H9 (cell line): ENCODE data around the gene ENTPD6. TPM values are rescaled to one million over a fixed set of nuclear protein-coding genes. Genes with fewer than 3 reads are reported as not detected.

ENCODE experiments used
- DNase-seq: peaks from one replicate; pipeline ENCODE4 v3.0.0-alpha.2; 2017
- H2AFZ ChIP-seq: one replicate; pipeline ENCODE4 v1.6.1; 2013; ENCODE audit warnings: mild to moderate bottlenecking, low read length, control low read depth, moderate library complexity
- H2AK5ac ChIP-seq: 2 replicates; pipeline ENCODE4 v1.6.1; 2013; ENCODE audit warnings: low read length, control low read depth, mixed read lengths; ENCODE audit not compliant: insufficient read length
- H2BK120ac ChIP-seq: one replicate; pipeline ENCODE4 v1.6.1; 2013; ENCODE audit warnings: low read depth, mild to moderate bottlenecking, low read length, control low read depth, inconsistent platforms; ENCODE audit not compliant: poor library complexity, severe bottlenecking
- H2BK12ac ChIP-seq: 2 replicates; pipeline ENCODE4 v1.6.1; 2013; ENCODE audit warnings: low read length, control low read depth, mixed read lengths, low read depth; ENCODE audit not compliant: insufficient read length
- H2BK15ac ChIP-seq: 2 replicates; pipeline ENCODE4 v1.6.1; 2013; ENCODE audit warnings: low read depth, low read length, control low read depth
- H2BK20ac ChIP-seq: one replicate; pipeline ENCODE4 v1.6.1; 2013; ENCODE audit warnings: low read depth, mild to moderate bottlenecking, low read length, control low read depth, inconsistent platforms; ENCODE audit not compliant: poor library complexity, severe bottlenecking
- H2BK5ac ChIP-seq: 2 replicates; pipeline ENCODE4 v1.6.1; 2013; ENCODE audit warnings: low read length, control low read depth, mixed read lengths; ENCODE audit not compliant: insufficient read length
- H3K14ac ChIP-seq: 2 replicates; pipeline ENCODE4 v1.6.1; 2013; ENCODE audit warnings: low read length, control low read depth; ENCODE audit not compliant: insufficient read depth
- H3K18ac ChIP-seq: 2 replicates; pipeline ENCODE4 v1.6.1; 2013; ENCODE audit warnings: low read depth, mild to moderate bottlenecking, mixed read lengths, low read length, control low read depth; ENCODE audit not compliant: insufficient read length
- H3K23ac ChIP-seq: 2 replicates; pipeline ENCODE4 v1.6.1; 2013; ENCODE audit warnings: low read length, control low read depth, mixed read lengths, low read depth; ENCODE audit not compliant: insufficient read length
- H3K23me2 ChIP-seq: 2 replicates; pipeline ENCODE4 v1.6.1; 2013; ENCODE audit warnings: low read depth, mild to moderate bottlenecking, mixed read lengths, low read length, control low read depth; ENCODE audit not compliant: insufficient read length, poor library complexity, severe bottlenecking
- H3K27ac ChIP-seq: 2 replicates; pipeline ENCODE4 v1.5.1; 2013; ENCODE audit warnings: low read length, control low read depth, mixed read lengths, low read depth; ENCODE audit not compliant: insufficient read length
- H3K27me3 ChIP-seq: 2 replicates; pipeline ENCODE4 v1.6.1; 2013; ENCODE audit warnings: low read length, control low read depth, inconsistent platforms; ENCODE audit not compliant: insufficient read depth
- H3K4ac ChIP-seq: 2 replicates; pipeline ENCODE4 v1.6.1; 2013; ENCODE audit warnings: low read depth, mild to moderate bottlenecking, control low read depth, inconsistent platforms, low read length, moderate library complexity
- H3K4me1 ChIP-seq: 2 replicates; pipeline ENCODE4 v1.6.1; 2013; ENCODE audit warnings: low read length, control low read depth, inconsistent platforms; ENCODE audit not compliant: insufficient read depth
- H3K4me2 ChIP-seq: 2 replicates; pipeline ENCODE4 v1.6.1; 2013; ENCODE audit warnings: low read length, control low read depth, mixed read lengths; ENCODE audit not compliant: insufficient read length, insufficient read depth
- H3K56ac ChIP-seq: 2 replicates; pipeline ENCODE4 v1.6.1; 2013; ENCODE audit warnings: low read depth, mild to moderate bottlenecking, mixed read lengths, low read length, control low read depth; ENCODE audit not compliant: insufficient read length
- H3K79me1 ChIP-seq: 2 replicates; pipeline ENCODE4 v1.6.1; 2013; ENCODE audit warnings: low read depth, mild to moderate bottlenecking, moderate library complexity, low read length, control low read depth, inconsistent platforms; ENCODE audit not compliant: insufficient read depth, poor library complexity, severe bottlenecking
- H3K79me2 ChIP-seq: 2 replicates; pipeline ENCODE4 v1.6.1; 2013; ENCODE audit warnings: low read length, control low read depth, inconsistent platforms; ENCODE audit not compliant: insufficient read depth
- H3K9ac ChIP-seq: 2 replicates; pipeline ENCODE4 v1.6.1; 2013; ENCODE audit warnings: low read length, control low read depth, mixed read lengths; ENCODE audit not compliant: insufficient read length; ENCODE audit errors: extremely low read depth
- H3K9me3 ChIP-seq: one replicate; pipeline ENCODE4 v1.6.1; 2013; ENCODE audit warnings: low read depth, low read length, inconsistent platforms; ENCODE audit not compliant: control insufficient read depth
- H3T11ph ChIP-seq: one replicate; pipeline ENCODE4 v1.6.1; 2013; ENCODE audit warnings: mild to moderate bottlenecking, low read length, control low read depth, inconsistent platforms
- H4K20me1 ChIP-seq: one replicate; pipeline ENCODE4 v1.6.1; 2013; ENCODE audit not compliant: control insufficient read depth, insufficient read length, insufficient read depth
- H4K5ac ChIP-seq: 2 replicates; pipeline ENCODE4 v1.6.1; 2013; ENCODE audit warnings: low read depth, mild to moderate bottlenecking, mixed read lengths, low read length, control low read depth; ENCODE audit not compliant: insufficient read length
- H4K8ac ChIP-seq: replicated peaks from 2 replicates; pipeline ENCODE4 v1.6.1; 2013; ENCODE audit warnings: low read length, control low read depth, mixed read lengths, low read depth; ENCODE audit not compliant: insufficient read length
- H4K91ac ChIP-seq: 2 replicates; pipeline ENCODE4 v1.6.1; 2013; ENCODE audit warnings: low read depth, mild to moderate bottlenecking, moderate library complexity, mixed read lengths, low read length, control low read depth; ENCODE audit not compliant: insufficient read length
- H3K27ac Mint-ChIP-seq, 3 experiments: 2 replicates in 2 of 3; 3 replicates in 1 of 3; pipeline ENCODE4 v1.8.0; 2020 to 2021; ENCODE audit warnings: mixed read lengths in 3 of 3, mild to moderate bottlenecking in 1 of 3, moderate library complexity in 1 of 3
- H3K27me3 Mint-ChIP-seq: 2 replicates; pipeline ENCODE4 v1.8.0; 2021; ENCODE audit warnings: low read depth, mild to moderate bottlenecking, moderate library complexity, mixed read lengths
- H3K36me3 Mint-ChIP-seq, 3 experiments: 2 replicates in 2 of 3; 3 replicates in 1 of 3; pipeline ENCODE4 v1.8.0; 2020 to 2021; ENCODE audit warnings: low read depth in 3 of 3, mixed read lengths in 3 of 3; ENCODE audit not compliant: insufficient read depth in 1 of 3
- H3K4me1 Mint-ChIP-seq, 2 experiments: 2 replicates each; pipeline ENCODE4 v1.8.0; 2020; ENCODE audit warnings: mixed read lengths in 2 of 2
- H3K4me3 Mint-ChIP-seq, 2 experiments: 2 replicates in 1 of 2; 3 replicates in 1 of 2; pipeline ENCODE4 v1.8.0; 2020 to 2021; ENCODE audit warnings: mild to moderate bottlenecking in 2 of 2, mixed read lengths in 2 of 2, moderate library complexity in 1 of 2
- H3K9me3 Mint-ChIP-seq, 2 experiments: 2 replicates in 1 of 2; 3 replicates in 1 of 2; pipeline ENCODE4 v1.8.0; 2020; ENCODE audit warnings: mild to moderate bottlenecking in 2 of 2, mixed read lengths in 2 of 2, moderate library complexity in 1 of 2
- CTCF ChIP-seq: fragments of 200-600 bp; sonication (generic); conservative IDR thresholded peaks from 3 replicates; pipeline ENCODE4 v1.8.0; 2021; ENCODE audit warnings: antibody characterized with exemption, mild to moderate bottlenecking
- WGBS: extraction: QIAGEN DNeasy Blood & Tissue Kit; methylation state at CpG from one replicate; pipeline ENCODE4 v1.1.7; 2013; ENCODE audit warnings: missing lambda C conversion rate, low lambda C conversion rate, mixed read lengths; ENCODE audit not compliant: insufficient read length; ENCODE audit errors: extremely low coverage; 5-methylcytosine and 5-hydroxymethylcytosine counted together
- total RNA-seq: library from RNA; stranded (reverse); gene quantifications from 2 replicates; pipeline ENCODE4 v1.2.1, GENCODE V29; 2021

Gene ENTPD6
- total RNA-seq, 1 experiment from 2014 or later, result 57.4 TPM

GRCh38 chr20:25237610-25238318 lies 42.3 kb downstream of the ENTPD6 start:
- H4K5ac ChIP-seq, result no peak overlapping the region
- no peak overlapping the region for H3K56ac ChIP-seq
- no peaks in the 10 kb centered on the region for H4K20me1 ChIP-seq
- no peak overlapping the region; a peak in 2 of 7 replicates for H3K27ac Mint-ChIP-seq
- no peak overlapping the region for H2BK120ac ChIP-seq
- no peak overlapping the region for H2AK5ac ChIP-seq
- no peak overlapping the region for H2BK12ac ChIP-seq
- no peak overlapping the region for H3T11ph ChIP-seq
- H3K27ac ChIP-seq, result no peak overlapping the region
- no peaks in the 10 kb centered on the region for H3K4me1 ChIP-seq
- H2BK20ac ChIP-seq, result no peak overlapping the region
- no peak overlapping the region for H3K9ac ChIP-seq
- no peaks in the 10 kb centered on the region for H3K9me3 Mint-ChIP-seq
- H3K79me1 ChIP-seq, result no peaks in the 10 kb centered on the region
- no peaks in the 10 kb centered on the region for H3K23me2 ChIP-seq
- H3K4me1 Mint-ChIP-seq, result peaks cover 35 to 39% of the 10 kb centered on the region in 2 experiments
- H3K4me3 Mint-ChIP-seq, result peak overlapping the region in 1 of 2 experiments; percentile 2; a peak in 1 of 5 replicates
- no peak for DNase-seq
- TF ChIP-seq CTCF, result no peak
- no peaks in the 10 kb centered on the region for H3K79me2 ChIP-seq
- WGBS, result no CpG with 5 or more reads among the region's 10 CpGs
- no peak overlapping the region for H3K14ac ChIP-seq
- H4K8ac ChIP-seq, result no peak overlapping the region
- no peak overlapping the region for H3K4me2 ChIP-seq
- no peak overlapping the region for H2AFZ ChIP-seq
- no peaks in the 10 kb centered on the region for H3K27me3 ChIP-seq
- no peak overlapping the region for H3K4ac ChIP-seq
- H3K18ac ChIP-seq, result no peak overlapping the region
- H2BK15ac ChIP-seq, result no peak overlapping the region
- H3K9me3 ChIP-seq, result no peaks in the 10 kb centered on the region
- H4K91ac ChIP-seq, result no peak overlapping the region
- H3K36me3 Mint-ChIP-seq, result no peaks in the 10 kb centered on the region
- peaks cover 4% of the 10 kb centered on the region for H3K27me3 Mint-ChIP-seq
- H3K23ac ChIP-seq, result no peak overlapping the region
- H2BK5ac ChIP-seq, result no peak overlapping the region
